H1 (cell line): Measurements from ENCODE around the gene TRIM40. TPM values are rescaled to one million over a fixed set of nuclear protein-coding genes. Genes with fewer than 3 reads are reported as not detected.

ENCODE experiments used
- CHD1 ChIP-seq: IDR thresholded peaks from 2 replicates; pipeline ENCODE4 v1.6.1; 2012; ENCODE audit warnings: low read depth, low read length, improper control_type of control experiment
- CHD2 ChIP-seq: IDR thresholded peaks from 2 replicates; pipeline ENCODE4 v1.6.1; 2012; ENCODE audit warnings: low read length, improper control_type of control experiment
- EZH2 ChIP-seq: fragments of 200-600 bp; sonication (generic); IDR thresholded peaks from 2 replicates; pipeline ENCODE4 v1.7.1; 2012; ENCODE audit warnings: low read depth, mild to moderate bottlenecking, moderate library complexity, low read length, inconsistent platforms; ENCODE audit not compliant: severe bottlenecking
- KDM4A ChIP-seq: IDR thresholded peaks from one replicate; pipeline ENCODE4 v1.7.1; 2012; ENCODE audit warnings: low read depth, mild to moderate bottlenecking, moderate library complexity, low read length, inconsistent platforms; ENCODE audit not compliant: severe bottlenecking
- MAFK ChIP-seq: IDR thresholded peaks from 2 replicates; pipeline ENCODE4 v1.6.1; 2012; ENCODE audit warnings: low read depth, mild to moderate bottlenecking, improper control_type of control experiment, low read length
- POLR2AphosphoS5 ChIP-seq: IDR thresholded peaks from 2 replicates; pipeline ENCODE4 v1.6.1; 2011; ENCODE audit warnings: low read depth, low read length
- POU5F1 ChIP-seq: IDR thresholded peaks from 2 replicates; pipeline ENCODE4 v1.6.1; 2011; ENCODE audit warnings: low read depth, mild to moderate bottlenecking, low read length, moderate library complexity
- RFX5 ChIP-seq: IDR thresholded peaks from 2 replicates; pipeline ENCODE4 v1.6.1; 2011; ENCODE audit warnings: low read depth, low read length, improper control_type of control experiment, borderline replicate concordance
- SAP30 ChIP-seq: fragments of 300-600 bp; sonication (generic); IDR thresholded peaks from 2 replicates; pipeline ENCODE4 v1.7.1; 2012; ENCODE audit warnings: low read length, moderate library complexity, mild to moderate bottlenecking, inconsistent platforms; ENCODE audit not compliant: insufficient read depth, insufficient replicate concordance
- polyA plus RNA-seq, 7 experiments: library from polyadenylated mRNA; depleted of rRNA in 3 of 7; stranded (reverse) in 5 of 7; unstranded in 2 of 7; fragments of >200 nt in 5 of 7; fragments of 200-250 nt in 2 of 7; gene quantifications; 1 replicate in 5 of 7; 2 replicates in 1 of 7; 4 replicates in 1 of 7; pipeline versions ENCODE4 v1.2.1 to v1.2.3, GENCODE V29; 2011 to 2013; ENCODE audit warnings: missing spikeins in 2 of 7, mixed read lengths in 2 of 7
- total RNA-seq: library from RNA; stranded (reverse); fragmentation: NEBNext Ultra II Directional; extraction: Animal tissue kit (Norgen Biotek cat#: 25700); gene quantifications from 2 replicates; pipeline ENCODE4 v1.2.1, GENCODE V29; 2021
- TF ChIP-seq, protein P1 (sequence below): fragments of 300-600 bp; sonication (generic); IDR thresholded peaks from 2 replicates; pipeline ENCODE4 v1.7.1; 2012; ENCODE audit warnings: low read length, moderate library complexity, mild to moderate bottlenecking, inconsistent platforms; ENCODE audit not compliant: insufficient replicate concordance

Gene TRIM40
- total and polyA plus RNA-seq, 2 of the 8 experiments (the other 6 are each of a cell fraction or from before 2014, with no cell fraction given): not detected

- TF ChIP-seq, protein P1, sequence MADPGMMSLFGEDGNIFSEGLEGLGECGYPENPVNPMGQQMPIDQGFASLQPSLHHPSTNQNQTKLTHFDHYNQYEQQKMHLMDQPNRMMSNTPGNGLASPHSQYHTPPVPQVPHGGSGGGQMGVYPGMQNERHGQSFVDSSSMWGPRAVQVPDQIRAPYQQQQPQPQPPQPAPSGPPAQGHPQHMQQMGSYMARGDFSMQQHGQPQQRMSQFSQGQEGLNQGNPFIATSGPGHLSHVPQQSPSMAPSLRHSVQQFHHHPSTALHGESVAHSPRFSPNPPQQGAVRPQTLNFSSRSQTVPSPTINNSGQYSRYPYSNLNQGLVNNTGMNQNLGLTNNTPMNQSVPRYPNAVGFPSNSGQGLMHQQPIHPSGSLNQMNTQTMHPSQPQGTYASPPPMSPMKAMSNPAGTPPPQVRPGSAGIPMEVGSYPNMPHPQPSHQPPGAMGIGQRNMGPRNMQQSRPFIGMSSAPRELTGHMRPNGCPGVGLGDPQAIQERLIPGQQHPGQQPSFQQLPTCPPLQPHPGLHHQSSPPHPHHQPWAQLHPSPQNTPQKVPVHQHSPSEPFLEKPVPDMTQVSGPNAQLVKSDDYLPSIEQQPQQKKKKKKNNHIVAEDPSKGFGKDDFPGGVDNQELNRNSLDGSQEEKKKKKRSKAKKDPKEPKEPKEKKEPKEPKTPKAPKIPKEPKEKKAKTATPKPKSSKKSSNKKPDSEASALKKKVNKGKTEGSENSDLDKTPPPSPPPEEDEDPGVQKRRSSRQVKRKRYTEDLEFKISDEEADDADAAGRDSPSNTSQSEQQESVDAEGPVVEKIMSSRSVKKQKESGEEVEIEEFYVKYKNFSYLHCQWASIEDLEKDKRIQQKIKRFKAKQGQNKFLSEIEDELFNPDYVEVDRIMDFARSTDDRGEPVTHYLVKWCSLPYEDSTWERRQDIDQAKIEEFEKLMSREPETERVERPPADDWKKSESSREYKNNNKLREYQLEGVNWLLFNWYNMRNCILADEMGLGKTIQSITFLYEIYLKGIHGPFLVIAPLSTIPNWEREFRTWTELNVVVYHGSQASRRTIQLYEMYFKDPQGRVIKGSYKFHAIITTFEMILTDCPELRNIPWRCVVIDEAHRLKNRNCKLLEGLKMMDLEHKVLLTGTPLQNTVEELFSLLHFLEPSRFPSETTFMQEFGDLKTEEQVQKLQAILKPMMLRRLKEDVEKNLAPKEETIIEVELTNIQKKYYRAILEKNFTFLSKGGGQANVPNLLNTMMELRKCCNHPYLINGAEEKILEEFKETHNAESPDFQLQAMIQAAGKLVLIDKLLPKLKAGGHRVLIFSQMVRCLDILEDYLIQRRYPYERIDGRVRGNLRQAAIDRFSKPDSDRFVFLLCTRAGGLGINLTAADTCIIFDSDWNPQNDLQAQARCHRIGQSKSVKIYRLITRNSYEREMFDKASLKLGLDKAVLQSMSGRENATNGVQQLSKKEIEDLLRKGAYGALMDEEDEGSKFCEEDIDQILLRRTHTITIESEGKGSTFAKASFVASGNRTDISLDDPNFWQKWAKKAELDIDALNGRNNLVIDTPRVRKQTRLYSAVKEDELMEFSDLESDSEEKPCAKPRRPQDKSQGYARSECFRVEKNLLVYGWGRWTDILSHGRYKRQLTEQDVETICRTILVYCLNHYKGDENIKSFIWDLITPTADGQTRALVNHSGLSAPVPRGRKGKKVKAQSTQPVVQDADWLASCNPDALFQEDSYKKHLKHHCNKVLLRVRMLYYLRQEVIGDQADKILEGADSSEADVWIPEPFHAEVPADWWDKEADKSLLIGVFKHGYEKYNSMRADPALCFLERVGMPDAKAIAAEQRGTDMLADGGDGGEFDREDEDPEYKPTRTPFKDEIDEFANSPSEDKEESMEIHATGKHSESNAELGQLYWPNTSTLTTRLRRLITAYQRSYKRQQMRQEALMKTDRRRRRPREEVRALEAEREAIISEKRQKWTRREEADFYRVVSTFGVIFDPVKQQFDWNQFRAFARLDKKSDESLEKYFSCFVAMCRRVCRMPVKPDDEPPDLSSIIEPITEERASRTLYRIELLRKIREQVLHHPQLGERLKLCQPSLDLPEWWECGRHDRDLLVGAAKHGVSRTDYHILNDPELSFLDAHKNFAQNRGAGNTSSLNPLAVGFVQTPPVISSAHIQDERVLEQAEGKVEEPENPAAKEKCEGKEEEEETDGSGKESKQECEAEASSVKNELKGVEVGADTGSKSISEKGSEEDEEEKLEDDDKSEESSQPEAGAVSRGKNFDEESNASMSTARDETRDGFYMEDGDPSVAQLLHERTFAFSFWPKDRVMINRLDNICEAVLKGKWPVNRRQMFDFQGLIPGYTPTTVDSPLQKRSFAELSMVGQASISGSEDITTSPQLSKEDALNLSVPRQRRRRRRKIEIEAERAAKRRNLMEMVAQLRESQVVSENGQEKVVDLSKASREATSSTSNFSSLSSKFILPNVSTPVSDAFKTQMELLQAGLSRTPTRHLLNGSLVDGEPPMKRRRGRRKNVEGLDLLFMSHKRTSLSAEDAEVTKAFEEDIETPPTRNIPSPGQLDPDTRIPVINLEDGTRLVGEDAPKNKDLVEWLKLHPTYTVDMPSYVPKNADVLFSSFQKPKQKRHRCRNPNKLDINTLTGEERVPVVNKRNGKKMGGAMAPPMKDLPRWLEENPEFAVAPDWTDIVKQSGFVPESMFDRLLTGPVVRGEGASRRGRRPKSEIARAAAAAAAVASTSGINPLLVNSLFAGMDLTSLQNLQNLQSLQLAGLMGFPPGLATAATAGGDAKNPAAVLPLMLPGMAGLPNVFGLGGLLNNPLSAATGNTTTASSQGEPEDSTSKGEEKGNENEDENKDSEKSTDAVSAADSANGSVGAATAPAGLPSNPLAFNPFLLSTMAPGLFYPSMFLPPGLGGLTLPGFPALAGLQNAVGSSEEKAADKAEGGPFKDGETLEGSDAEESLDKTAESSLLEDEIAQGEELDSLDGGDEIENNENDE: no peak
- TF ChIP-seq EZH2 (no peak), SAP30 (no peak), RFX5 (no peak), POU5F1 (no peak), MAFK (no peak), CHD2 (no peak), KDM4A (no peak), POLR2AphosphoS5 (no peak), CHD1 (no peak)
Observed at GRCh38 chr6:30162265-30163089, 26.5 kb downstream of the TRIM40 start (continued).
